Bronchial epithelial cell (primary cell): ENCODE results near the gene TNFAIP8. TPM values are rescaled to one million over a fixed set of nuclear protein-coding genes. Genes with fewer than 3 reads are reported as not detected.

Experiments
- DNase-seq: peaks from one replicate; pipeline ENCODE4 v3.0.0-alpha.2; 2010; ENCODE audit warnings: low read depth
- FAIRE-seq: peaks from 2 replicates; lab custom pipeline; 2011; peaks lifted over from hg19 to GRCh38; lab: Jason Lieb, UNC
- H3K27me3 ChIP-seq: 2 replicates; pipeline ENCODE4 v1.5.1; 2011; ENCODE audit warnings: low read length; ENCODE audit not compliant: control insufficient read depth, insufficient read depth
- H3K36me3 ChIP-seq: 2 replicates; pipeline ENCODE4 v1.5.1; 2011; ENCODE audit warnings: low read length; ENCODE audit not compliant: control insufficient read depth, insufficient read depth
- H3K4me3 ChIP-seq: 2 replicates; pipeline ENCODE4 v1.5.1; 2011; ENCODE audit warnings: mild to moderate bottlenecking, low read depth, low read length, control low read depth
- CTCF ChIP-seq: IDR thresholded peaks from 2 replicates; pipeline ENCODE4 v1.5.1; 2011; ENCODE audit warnings: mild to moderate bottlenecking, moderate library complexity, low read length, control low read depth, inconsistent platforms; ENCODE audit not compliant: insufficient read depth, severe bottlenecking
- total RNA-seq: library from RNA; depleted of rRNA; stranded (reverse); fragments of >200 nt; gene quantifications from 2 replicates; pipeline ENCODE4 v1.2.1, GENCODE V29; 2014

TNFAIP8 gene
- total RNA-seq, 1 donor from 2014 or later, result 51.9 TPM

- TF ChIP-seq CTCF, result no peak
- DNase-seq (no peak), FAIRE-seq (no peak)
- Histone ChIP-seq H3K36me3 (no peaks in the 10 kb centered on the region), H3K27me3 (no peaks in the 10 kb centered on the region), H3K4me3 (no peak overlapping the region)
Measured at GRCh38 chr5:119313197-119313596, 42.6 kb upstream of the TNFAIP8 start.

GRCh38 chr5:119313658-119314605 is 41.9 kb upstream of the TNFAIP8 start:
- FAIRE-seq (no peak), DNase-seq (no peak)
- H3K36me3 ChIP-seq, result no peaks in the 10 kb centered on the region
- TF ChIP-seq CTCF, result no peak
- no peak overlapping the region for H3K4me3 ChIP-seq
- no peaks in the 10 kb centered on the region for H3K27me3 ChIP-seq

DNA sequence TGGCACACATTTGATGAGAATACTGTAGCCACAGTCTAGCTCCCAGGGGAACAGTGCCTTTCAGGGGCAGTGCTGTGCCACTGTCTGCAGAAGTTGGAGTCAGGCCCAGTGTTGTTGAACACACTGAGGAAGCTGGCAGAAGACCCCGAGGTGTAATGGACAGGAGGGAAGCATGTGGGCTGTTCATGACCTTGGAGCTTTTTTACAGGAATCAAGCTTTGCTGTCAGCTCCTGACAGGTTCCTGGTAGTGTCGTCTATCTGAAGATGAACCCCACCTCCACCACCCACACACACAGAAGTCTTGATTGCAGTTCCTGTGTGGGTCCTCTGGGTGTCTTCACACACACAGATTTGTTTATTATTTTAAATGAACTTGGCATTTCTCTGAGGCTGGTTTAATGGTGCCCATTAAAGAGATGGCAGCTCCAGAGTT is 40.3 kb upstream of the TNFAIP8 start:
- H3K4me3 ChIP-seq, result no peak overlapping the region
- FAIRE-seq (peak; percentile 50), DNase-seq (peak; percentile 61)
- peak; percentile 50 for TF ChIP-seq CTCF
- no peaks in the 10 kb centered on the region for H3K27me3 ChIP-seq
- H3K36me3 ChIP-seq, result no peaks in the 10 kb centered on the region

- DNase-seq (no peak), FAIRE-seq (no peak)
- no peaks in the 10 kb centered on the region for H3K36me3 ChIP-seq
- no peak overlapping the region for H3K4me3 ChIP-seq
- H3K27me3 ChIP-seq, result no peaks in the 10 kb centered on the region
- TF ChIP-seq CTCF, result no peak
Measured at GRCh38 chr5:119316086-119316485, 39.7 kb upstream of the TNFAIP8 start.

GRCh38 chr5:119316906-119317305 is 38.9 kb upstream of the TNFAIP8 start:
- FAIRE-seq, result no peak
- H3K36me3 ChIP-seq, result no peaks in the 10 kb centered on the region

More at GRCh38 chr5:119316906-119317305, 38.9 kb upstream of the TNFAIP8 start:
- no peak for TF ChIP-seq CTCF
- H3K27me3 ChIP-seq, result no peaks in the 10 kb centered on the region
- no peak for DNase-seq
- H3K4me3 ChIP-seq, result no peak overlapping the region
